Gastrocnemius medialis (tissue), 4 donors: ENCODE results near the gene KLHL26. TPM values are rescaled to one million over a fixed set of nuclear protein-coding genes. Genes with fewer than 3 reads are reported as not detected.

Source experiments
- ATAC-seq, 2 donors: fragments of 150-250 bp; one replicate each; pipeline ENCODE4 v1.9.1; 2016
- DNase-seq, 2 donors: peaks; one replicate each; pipeline ENCODE4 v3.0.0-alpha.2; 2019
- H3K27ac ChIP-seq, 4 donors: fragments of 200-600 bp; sonication (generic); 1 replicate in 1 of 4; 2 replicates in 3 of 4; pipeline ENCODE4 v1.5.1; 2016 to 2018; ENCODE audit warnings: mild to moderate bottlenecking in 2 of 4, moderate library complexity in 1 of 4
- H3K27me3 ChIP-seq, 3 donors: fragments of 200-600 bp; sonication (generic) in 2 of 3; 1 replicate in 1 of 3; 2 replicates in 2 of 3; pipeline versions ENCODE4 v1.5.1 to v1.6.0; 2016 to 2019; ENCODE audit warnings: mild to moderate bottlenecking in 1 of 3, moderate library complexity in 1 of 3
- H3K36me3 ChIP-seq, 2 donors: fragments of 200-600 bp; sonication (generic) in 1 of 2; one replicate each; pipeline ENCODE4 v1.5.1; 2017 to 2018
- H3K4me1 ChIP-seq, 2 donors: fragments of 200-600 bp; sonication (generic) in 1 of 2; one replicate each; pipeline ENCODE4 v1.5.1; 2016 to 2017; ENCODE audit warnings: mild to moderate bottlenecking in 2 of 2
- H3K4me3 ChIP-seq, 4 donors: fragments of 200-600 bp; sonication (generic) in 3 of 4; 1 replicate in 1 of 4; 2 replicates in 3 of 4; pipeline ENCODE4 v1.5.1; 2016 to 2019; ENCODE audit warnings: mild to moderate bottlenecking in 2 of 4
- H3K9me3 ChIP-seq, 3 donors: fragments of 200-600 bp; sonication (generic) in 2 of 3; 1 replicate in 1 of 3; 2 replicates in 2 of 3; pipeline ENCODE4 v1.5.1; 2016 to 2019
- CTCF ChIP-seq, 5 experiments: fragments of 450-650 bp in 3 of 5; fragments of 200-600 bp in 2 of 5; sonication (generic) in 2 of 5; IDR thresholded peaks in 4 of 5; conservative IDR thresholded peaks in 1 of 5; 1 replicate in 4 of 5; 2 replicates in 1 of 5; pipeline ENCODE4 v1.5.1; 2016 to 2019; ENCODE audit warnings: antibody characterized with exemption in 5 of 5, mild to moderate bottlenecking in 3 of 5, moderate library complexity in 3 of 5
- POLR2A ChIP-seq, 2 donors: fragments of 450-650 bp; IDR thresholded peaks; one replicate each; pipeline ENCODE4 v1.6.1; 2017; ENCODE audit warnings: antibody characterized with exemption in 2 of 2, mild to moderate bottlenecking in 2 of 2, moderate library complexity in 2 of 2
- in situ Hi-C, 4 donors: fragments of 200-750 bp; cut with MboI; loops; one replicate each; pipeline versions ENCODE4 v1.15.0 to v1.8.0; 2017; ENCODE audit warnings: low sequenced_read_pairs in 4 of 4
- intact Hi-C: fragments of 100-400 bp; cut with DNase I; formaldehyde crosslinking; loops from one replicate; pipeline ENCODE4 v1.15.1; 2023; ENCODE audit warnings: low total_unique reads
- total RNA-seq, 4 donors: library from RNA; depleted of rRNA; stranded (reverse); fragments of >200 nt; gene quantifications; one replicate each; pipeline versions ENCODE4 v1.1.0 to v1.2.3, GENCODE V29; 2016

The KLHL26 gene
- total RNA-seq, 4 donors from 2014 or later, result 5.2 to 12.0 (median 7.3) TPM

GRCh38 chr19:18650468-18651041 lies 13.7 kb downstream of the KLHL26 start:
- Histone ChIP-seq H3K36me3 (no peaks in the 10 kb centered on the region), H3K4me1 (peaks cover 45 to 46% of the 10 kb centered on the region in 2 donors), H3K4me3 (peak overlapping the region; percentile 9 to 47 (median 22)), H3K9me3 (no peaks in the 10 kb centered on the region), H3K27ac (peak overlapping the region; percentile 71 to 82 (median 78)), H3K27me3 (no peaks in the 10 kb centered on the region)
- TF ChIP-seq CTCF (IDR thresholded peaks at IDR 0.05 in 4 of 5, conservative IDR thresholded peaks at IDR 0.05 in 1 of 5) (no peak), POLR2A (IDR thresholded peaks at IDR 0.05) (peak; percentile 17 to 41)
- DNase-seq, result peak; percentile 78 to 88
- in situ Hi-C loops (no loop called here), intact Hi-C loops (no loop called here)
- peak; percentile 57 to 75 for ATAC-seq

- in situ Hi-C loops, result no loop called here
- intact Hi-C loops, result no loop called here
- no peak for ATAC-seq
- peaks cover 41 to 46% of the 10 kb centered on the region in 2 donors for H3K4me1 ChIP-seq
- no peak for DNase-seq
- H3K27me3 ChIP-seq, result no peaks in the 10 kb centered on the region
- peak overlapping the region; percentile 71 to 82 (median 78) for H3K27ac ChIP-seq
- H3K4me3 ChIP-seq, result peak overlapping the region in 1 of 4 donors; percentile 9
- no peaks in the 10 kb centered on the region for H3K9me3 ChIP-seq
- no peaks in the 10 kb centered on the region for H3K36me3 ChIP-seq
- TF ChIP-seq POLR2A (IDR thresholded peaks at IDR 0.05), result no peak
- TF ChIP-seq CTCF (IDR thresholded peaks at IDR 0.05 in 4 of 5, conservative IDR thresholded peaks at IDR 0.05 in 1 of 5), result no peak
Measured at GRCh38 chr19:18651300-18651699, 14.5 kb downstream of the KLHL26 start.

GRCh38 chr19:18651733-18652132 lies 14.9 kb downstream of the KLHL26 start:
- no peak overlapping the region for H3K4me3 ChIP-seq
- peak overlapping the region; percentile 71 to 82 (median 78) for H3K27ac ChIP-seq
- DNase-seq, result no peak
- H3K9me3 ChIP-seq, result no peaks in the 10 kb centered on the region
- H3K27me3 ChIP-seq, result no peaks in the 10 kb centered on the region
- ATAC-seq, result no peak
- H3K36me3 ChIP-seq, result no peaks in the 10 kb centered on the region
- no peak for TF ChIP-seq POLR2A (IDR thresholded peaks at IDR 0.05)
- peaks cover 45 to 46% of the 10 kb centered on the region in 2 donors for H3K4me1 ChIP-seq
- in situ Hi-C loops (no loop called here), intact Hi-C loops (no loop called here)

- H3K9me3 ChIP-seq, result no peaks in the 10 kb centered on the region
- peaks cover 47 to 56% of the 10 kb centered on the region in 2 donors for H3K4me1 ChIP-seq
Measured at GRCh38 chr19:18653853-18654252, 17.0 kb downstream of the KLHL26 start.

GRCh38 chr19:18654469-18654868 lies 17.6 kb downstream of the KLHL26 start:
- TF ChIP-seq POLR2A (IDR thresholded peaks at IDR 0.05), result no peak
- Histone ChIP-seq H3K9me3 (no peaks in the 10 kb centered on the region), H3K4me1 (peaks cover 47 to 55% of the 10 kb centered on the region in 2 donors), H3K4me3 (no peak overlapping the region), H3K27me3 (no peaks in the 10 kb centered on the region), H3K27ac (no peak overlapping the region), H3K36me3 (no peaks in the 10 kb centered on the region)
- intact Hi-C loops (no loop called here), in situ Hi-C loops (no loop called here)
- DNase-seq (no peak), ATAC-seq (no peak)

More at GRCh38 chr19:18653853-18654252, 17.0 kb downstream of the KLHL26 start:
- intact Hi-C loops, result no loop called here
- Histone ChIP-seq H3K27me3 (no peaks in the 10 kb centered on the region), H3K36me3 (no peaks in the 10 kb centered on the region), H3K4me3 (no peak overlapping the region), H3K27ac (no peak overlapping the region)
- no peak for TF ChIP-seq POLR2A (IDR thresholded peaks at IDR 0.05)
- no peak for TF ChIP-seq CTCF (IDR thresholded peaks at IDR 0.05 in 4 of 5, conservative IDR thresholded peaks at IDR 0.05 in 1 of 5)
- in situ Hi-C loops, result no loop called here
- DNase-seq (no peak), ATAC-seq (no peak)
